HG03159 (cell line): Measurements from ENCODE around the gene CD81.

Experiments used
- ATAC-seq: cut with Tn5 transposase; IDR thresholded peaks from one replicate; pipeline ENCODE4 v1.9.1; 2021; ENCODE audit warnings: mild to moderate bottlenecking, moderate library complexity; ENCODE audit not compliant: unreplicated experiment

Gene CD81

GRCh38 chr11:2433106-2433925 is 56.2 kb downstream of the CD81 start:
- ATAC-seq, result no peak

- ATAC-seq, result no peak
These were observed 56.9 kb downstream of the CD81 start for GRCh38 chr11:2434008-2434407.

GRCh38 chr11:2434506-2435255 is 57.6 kb downstream of the CD81 start:
- no peak for ATAC-seq

- ATAC-seq, result no peak
These were observed 58.3 kb downstream of the CD81 start for GRCh38 chr11:2435288-2436012.

GRCh38 chr11:2436013-2436520 is 59.0 kb downstream of the CD81 start:
- no peak for ATAC-seq

GRCh38 chr11:2436521-2437031 is 59.5 kb downstream of the CD81 start:
- no peak for ATAC-seq

- ATAC-seq, result no peak
These were observed 60.4 kb downstream of the CD81 start for GRCh38 chr11:2437516-2437915.

- ATAC-seq, result no peak
These were observed 62.7 kb downstream of the CD81 start for GRCh38 chr11:2439820-2440219.

GRCh38 chr11:2440646-2441045 is 63.5 kb downstream of the CD81 start:
- ATAC-seq, result no peak

GRCh38 chr11:2441171-2441570 is 64.1 kb downstream of the CD81 start:
- no peak for ATAC-seq

GRCh38 chr11:2442589-2442988 is 65.5 kb downstream of the CD81 start:
- ATAC-seq, result no peak

GRCh38 chr11:2443406-2443805 is 66.3 kb downstream of the CD81 start:
- ATAC-seq, result no peak

- ATAC-seq, result no peak
These were observed 67.0 kb downstream of the CD81 start, which contains the start of gene TRPM5 for GRCh38 chr11:2443881-2444820. TRPM5 (minus strand) TSS chr11:2444514; CDS start chr11:2423036, 21,478 bp downstream.

GRCh38 chr11:2444821-2445745 is 68.0 kb downstream of the CD81 start, which contains the start of gene KCNQ1:
KCNQ1 (plus strand) TSS chr11:2445008; CDS start chr11:2445099, 91 bp downstream.
- ATAC-seq, result no peak

GRCh38 chr11:2445746-2446551 is 68.8 kb downstream of the CD81 start:
- no peak for ATAC-seq

GRCh38 chr11:2446590-2447252 is 69.6 kb downstream of the CD81 start:
- no peak for ATAC-seq
